CD4-positive, alpha-beta T cell treated with Interleukin-4 for 4 hours (primary cell): ENCODE results near the gene DMTF1.

Experiments
- DNase-seq: peaks from one replicate; pipeline ENCODE4 v3.0.0-alpha.2; 2020

DMTF1 gene

DNA sequence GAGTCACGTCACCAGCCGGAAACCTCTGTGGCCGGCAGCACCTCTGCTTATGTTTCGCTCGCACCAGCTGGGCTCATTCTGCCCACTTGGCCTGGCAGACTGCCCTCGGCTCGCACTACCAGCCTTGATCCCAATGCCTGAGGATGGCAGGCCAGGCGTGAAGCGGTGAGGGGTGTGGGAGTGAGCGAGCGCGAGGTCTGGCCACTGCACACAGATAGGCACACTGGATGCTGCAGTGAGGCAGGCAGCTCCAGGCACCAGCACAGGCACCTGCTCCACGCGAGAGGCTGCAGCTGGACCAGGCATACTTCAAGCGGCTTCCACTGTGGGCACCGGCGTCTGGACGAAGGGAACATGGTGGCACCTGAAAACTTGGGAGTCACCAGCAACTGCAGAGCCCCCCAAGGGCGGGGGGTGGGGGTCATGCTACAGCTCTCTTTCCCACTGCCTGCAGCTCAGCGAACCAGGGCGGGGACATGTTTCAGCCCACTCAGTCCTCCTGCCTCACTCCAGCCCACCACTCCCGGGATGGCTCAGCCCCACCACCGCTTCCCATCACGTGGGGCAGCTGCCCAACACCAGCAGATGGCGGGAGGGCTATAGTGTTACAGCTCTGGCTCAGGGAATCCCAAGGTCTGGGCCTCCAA lies 5.4 kb upstream of the DMTF1 start:
- DNase-seq: no peak

DNA sequence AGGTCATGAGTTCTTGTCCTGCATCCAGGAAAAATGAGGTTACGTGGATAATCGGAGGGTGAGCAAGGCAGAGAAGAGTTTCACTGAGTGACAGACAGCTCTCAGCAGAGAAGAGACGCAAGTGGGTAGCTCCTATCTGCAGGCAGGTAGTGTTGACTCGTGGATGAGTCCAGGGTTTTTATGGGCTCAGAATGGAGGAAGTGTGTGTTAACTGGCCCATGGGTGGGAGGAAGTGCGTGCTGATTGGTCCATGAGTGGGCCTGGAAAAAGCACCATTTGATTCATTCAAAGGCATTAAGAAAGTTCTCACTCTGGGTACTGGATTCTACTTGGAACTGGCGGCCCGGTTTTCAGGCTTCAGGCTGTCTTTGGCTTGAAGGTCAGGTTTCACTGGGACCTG lies 4.8 kb upstream of the DMTF1 start:
- no peak for DNase-seq

DNA sequence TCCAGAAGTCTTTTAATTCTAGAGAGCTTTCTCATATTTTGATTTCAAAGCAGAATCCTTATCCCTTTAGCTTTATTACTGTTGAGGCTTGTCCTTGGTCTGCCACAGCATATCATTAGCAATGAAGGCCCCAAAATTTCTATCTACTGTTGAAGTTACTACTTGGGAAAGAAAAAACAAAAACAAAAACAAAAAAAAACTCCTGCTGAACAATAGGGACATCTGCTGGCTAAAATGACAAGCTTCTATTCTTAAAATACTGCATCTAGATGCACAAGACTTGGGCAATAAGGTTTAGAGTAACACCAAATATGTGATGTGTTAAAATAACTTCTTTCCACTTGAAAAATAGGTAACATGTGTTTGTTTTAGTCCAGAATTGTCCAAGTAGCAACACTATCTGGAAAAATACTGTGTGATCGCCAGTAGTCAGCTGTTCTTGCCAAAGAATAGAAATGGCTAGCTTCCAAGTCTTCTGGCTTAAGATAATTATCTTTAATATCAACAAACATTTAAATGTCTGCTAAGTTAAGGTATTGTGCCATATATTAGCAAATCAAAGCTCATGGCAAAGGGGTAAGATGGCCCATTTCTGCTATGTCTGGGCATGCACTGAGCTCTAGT lies 3.8 kb upstream of the DMTF1 start:
- peak; percentile 13 for DNase-seq

DNA sequence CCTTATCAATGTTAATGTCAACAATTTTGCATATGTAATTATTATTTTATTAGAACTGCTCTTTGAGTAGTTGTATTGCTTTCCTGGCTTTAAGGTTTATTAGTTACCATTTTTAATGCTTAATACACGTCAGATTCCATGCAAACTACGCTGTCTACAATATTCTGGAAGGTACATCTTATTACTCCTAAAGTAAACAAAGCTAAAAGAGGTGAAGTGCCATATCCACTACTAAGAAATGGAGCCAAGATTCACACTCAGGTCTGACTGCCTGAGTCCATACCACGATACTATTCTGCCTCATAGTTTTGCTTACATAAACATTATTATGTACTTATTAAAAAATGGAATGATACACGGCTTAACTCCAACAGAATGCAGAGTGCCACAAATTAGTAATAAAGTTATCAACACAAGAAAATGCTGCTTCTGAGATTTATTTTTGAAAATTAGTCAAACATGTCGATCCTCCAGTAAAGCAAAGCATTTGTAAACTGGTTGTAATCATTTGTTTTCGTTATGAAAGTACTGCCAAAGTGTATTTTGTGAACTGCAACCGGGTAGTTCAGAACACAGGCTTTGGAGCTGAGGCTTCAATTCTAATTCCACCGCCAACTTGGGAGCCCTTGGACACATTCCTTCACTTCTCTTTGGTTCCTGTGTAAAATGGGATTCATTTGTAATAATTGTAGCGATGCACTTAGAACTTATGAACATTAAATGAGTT lies 1.1 kb upstream of the DMTF1 start:
- no peak for DNase-seq

DNA sequence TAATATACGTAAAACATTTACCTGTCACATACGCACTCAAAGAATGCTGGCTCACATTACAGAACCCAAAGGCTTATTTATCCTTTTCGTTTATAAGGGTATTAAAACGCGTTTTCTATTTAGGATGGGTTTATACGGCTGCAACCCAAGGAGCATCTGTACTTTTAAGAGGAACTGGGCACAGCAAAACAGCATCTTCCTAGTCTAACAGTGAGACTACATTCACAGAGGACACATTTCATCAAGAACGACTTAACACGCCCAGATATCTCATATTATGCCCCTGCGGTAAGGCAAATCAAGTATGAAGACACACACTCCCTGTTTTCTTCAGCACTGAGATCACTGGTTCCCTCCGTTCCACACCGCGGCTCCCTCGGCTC lies 533 bp upstream of the DMTF1 start:
- no peak for DNase-seq

DNA sequence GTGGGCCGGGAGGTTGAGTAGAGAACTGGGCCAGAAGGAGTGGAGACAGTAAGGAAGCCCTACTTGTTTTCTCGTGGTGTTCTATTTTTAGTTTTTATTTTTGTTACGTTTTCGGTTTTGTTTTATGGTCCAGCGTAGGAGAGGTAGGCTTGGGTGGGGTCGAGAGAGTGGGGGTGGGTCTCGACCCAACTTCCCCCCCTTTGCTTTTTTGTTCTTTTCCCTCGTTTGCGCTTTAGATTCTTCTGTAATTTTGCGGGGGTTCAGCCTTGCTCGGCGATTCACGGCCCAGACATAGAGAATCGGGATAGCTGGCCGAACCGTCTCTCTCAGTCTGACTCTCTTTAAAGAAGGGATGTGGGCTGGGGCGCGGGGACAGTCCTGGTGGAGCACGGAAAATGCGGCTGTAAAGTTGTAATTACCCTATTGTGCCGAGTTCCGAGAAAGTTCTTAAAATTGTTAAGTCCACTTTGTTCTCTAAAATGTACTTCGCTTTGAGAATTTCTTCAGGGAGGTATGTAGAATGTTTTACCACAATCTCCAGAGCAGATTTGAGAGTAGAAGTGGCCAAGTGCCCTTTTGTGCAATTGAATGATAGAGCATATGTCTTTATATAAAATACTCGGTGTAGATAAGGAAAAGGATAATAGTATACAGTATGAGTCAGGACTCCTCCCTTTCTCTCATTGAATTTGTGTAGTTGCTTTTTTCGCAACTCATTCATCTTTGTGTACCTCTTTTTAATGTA lies 816 bp downstream of the DMTF1 start:
- peak; percentile 13 for DNase-seq

DNA sequence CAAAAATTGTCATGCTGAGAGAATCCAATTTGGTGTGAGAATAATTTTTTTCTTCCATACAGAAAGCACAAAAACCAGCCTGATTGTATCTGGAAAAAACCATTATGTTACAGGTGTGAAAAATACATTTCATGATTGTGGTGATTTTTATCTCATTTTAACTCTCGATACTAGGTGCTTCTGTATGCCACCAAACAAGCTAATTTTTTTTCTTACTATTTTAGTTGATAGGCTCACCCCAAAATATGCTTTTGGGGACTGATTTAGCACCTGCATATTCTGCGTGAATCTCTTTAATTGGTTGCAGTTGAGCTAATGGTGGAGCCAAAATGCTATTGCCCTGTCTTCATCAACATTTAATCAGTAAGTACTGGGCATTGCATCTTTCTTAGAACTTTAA lies 1.9 kb downstream of the DMTF1 start:
- DNase-seq: no peak

DNA sequence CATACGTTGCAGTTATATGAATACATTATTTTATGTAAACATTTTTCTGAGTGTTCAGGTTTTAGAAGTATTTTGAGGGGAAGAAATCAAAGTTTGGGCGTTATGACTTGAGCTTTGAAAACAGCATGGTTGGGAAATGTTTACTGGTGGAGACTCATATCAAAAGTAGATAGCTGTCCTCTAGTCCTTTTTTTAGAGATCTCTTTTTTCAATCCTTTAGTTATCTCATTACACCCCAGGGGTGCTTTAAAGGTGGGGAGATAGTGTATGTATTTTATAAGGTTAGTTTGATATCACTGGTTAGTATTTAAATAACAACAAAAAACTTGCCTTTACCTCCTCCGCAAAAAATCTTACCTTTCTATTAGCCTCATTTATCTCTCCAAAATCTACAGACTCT lies 2.3 kb downstream of the DMTF1 start:
- DNase-seq: no peak

DNA sequence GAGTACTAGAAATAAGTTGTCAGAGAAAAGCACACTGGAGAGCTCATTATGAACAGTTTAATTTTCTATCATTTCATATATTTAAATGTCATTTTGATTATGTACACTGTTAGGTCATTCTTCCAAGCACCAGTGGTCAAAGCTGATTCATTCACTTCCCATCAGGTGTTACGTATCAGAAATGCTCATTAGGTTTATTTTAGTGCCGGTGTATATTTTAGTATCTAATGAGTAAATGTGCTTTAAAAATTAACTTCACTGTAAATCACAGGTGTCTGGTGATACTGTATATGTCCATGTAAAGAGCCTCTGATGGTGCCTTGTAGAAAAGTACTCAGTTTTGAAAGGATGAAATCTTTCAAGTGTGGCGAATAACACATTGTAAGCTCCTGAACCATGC lies 3.5 kb downstream of the DMTF1 start:
- DNase-seq: no peak

DNA sequence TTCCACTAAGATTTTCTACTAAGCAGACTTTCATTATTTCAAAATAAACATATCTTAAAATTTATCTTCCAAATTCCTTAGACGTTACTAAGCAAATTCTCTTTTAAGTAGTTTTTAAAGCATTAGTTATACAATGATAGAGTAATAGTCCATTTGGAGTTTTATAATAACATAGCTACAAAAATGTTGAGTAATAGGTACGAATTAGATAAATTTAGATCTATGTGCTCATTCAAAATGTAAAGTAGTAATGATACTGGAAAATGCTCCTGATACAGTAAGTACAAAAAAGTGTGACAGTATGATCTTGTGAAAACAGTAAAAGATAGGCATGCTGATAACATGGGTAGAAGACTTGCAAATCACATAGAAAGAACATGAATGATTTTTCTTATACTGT lies 4.5 kb downstream of the DMTF1 start:
- DNase-seq: no peak

DNA sequence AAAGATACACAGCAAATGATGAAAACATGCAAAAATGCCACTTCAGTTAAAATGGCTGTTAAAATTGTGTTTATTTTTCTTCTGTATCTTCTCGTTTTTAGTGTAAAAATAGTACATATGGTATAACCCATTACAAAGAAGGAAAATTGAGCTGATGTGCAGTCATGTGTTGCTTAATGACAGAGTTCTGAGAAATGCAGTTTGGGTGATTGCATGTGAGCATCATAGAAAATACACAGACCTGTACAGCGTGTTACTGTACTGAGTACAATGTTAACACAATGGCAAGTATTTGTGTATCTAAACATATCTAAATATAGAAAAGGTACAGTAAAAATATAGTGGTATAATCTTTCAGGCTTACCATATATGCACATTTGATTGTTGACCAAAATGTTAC lies 7.3 kb downstream of the DMTF1 start:
- DNase-seq: no peak

DNA sequence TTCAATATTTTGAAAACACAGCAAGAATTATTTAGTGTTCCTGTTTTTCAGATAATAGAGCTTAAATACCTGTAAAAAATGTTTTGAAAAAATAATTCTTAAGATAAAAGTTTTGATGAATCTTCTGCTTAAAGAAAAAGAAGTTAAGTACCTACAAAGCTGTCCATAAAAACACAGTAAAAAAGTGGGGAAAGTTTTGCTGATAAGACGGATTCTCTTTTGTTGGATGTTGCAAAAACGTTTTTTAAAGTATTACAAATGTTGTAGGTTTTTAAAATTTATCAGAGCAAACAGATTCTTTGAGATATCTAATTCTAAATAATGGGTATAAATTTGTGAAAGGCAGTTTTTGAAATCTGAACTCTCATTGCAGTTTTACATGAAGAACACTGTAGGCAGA lies 12.2 kb downstream of the DMTF1 start:
- no peak for DNase-seq

DNA sequence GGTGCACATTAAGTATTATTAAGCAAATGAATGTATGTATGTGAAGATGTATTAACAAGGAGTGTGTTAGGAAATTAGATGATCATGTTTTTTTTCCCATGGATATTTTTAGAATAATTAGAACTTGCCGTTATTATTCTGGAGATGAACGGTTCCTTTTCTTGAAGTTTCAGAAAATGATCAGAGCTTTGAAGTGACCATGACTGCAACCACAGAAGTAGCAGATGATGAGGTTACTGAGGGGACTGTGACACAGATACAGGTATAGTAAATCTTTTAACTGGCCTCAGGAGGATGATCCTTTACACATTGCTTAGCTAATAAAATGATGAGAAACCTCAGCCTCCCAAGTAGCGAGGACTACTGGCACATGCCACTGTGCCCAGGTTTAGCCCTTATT lies 18.6 kb downstream of the DMTF1 start:
- DNase-seq: no peak

DNA sequence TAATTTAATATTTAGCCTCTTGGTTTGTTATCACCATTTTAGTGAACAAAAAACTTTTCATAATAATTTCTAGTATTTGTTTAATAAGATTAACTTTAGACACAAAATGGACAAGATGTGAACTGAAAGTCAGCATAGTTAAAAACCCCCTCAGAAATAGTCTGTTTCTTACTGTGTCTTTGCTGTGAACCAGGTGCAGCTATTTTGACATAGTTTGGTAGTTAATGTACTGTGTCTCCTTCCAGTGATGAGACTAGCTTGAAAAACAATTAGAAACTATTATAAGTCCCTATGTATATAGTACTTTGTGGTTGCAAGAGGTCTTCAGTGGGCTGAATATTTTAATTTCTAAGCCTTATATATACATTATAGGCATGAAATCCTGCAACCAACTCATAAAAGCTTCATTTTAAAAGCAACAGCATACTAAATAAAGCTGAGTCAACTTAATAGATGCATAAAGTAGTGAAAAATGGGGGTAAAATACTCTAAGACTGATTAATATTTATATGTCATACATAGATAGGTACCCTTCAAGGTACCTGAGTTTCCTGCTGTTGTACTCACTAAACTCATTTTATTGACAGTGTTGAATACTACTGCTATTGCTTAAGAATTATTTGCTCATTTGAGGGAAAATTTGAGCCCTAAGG lies 19.2 kb downstream of the DMTF1 start:
- no peak for DNase-seq

DNA sequence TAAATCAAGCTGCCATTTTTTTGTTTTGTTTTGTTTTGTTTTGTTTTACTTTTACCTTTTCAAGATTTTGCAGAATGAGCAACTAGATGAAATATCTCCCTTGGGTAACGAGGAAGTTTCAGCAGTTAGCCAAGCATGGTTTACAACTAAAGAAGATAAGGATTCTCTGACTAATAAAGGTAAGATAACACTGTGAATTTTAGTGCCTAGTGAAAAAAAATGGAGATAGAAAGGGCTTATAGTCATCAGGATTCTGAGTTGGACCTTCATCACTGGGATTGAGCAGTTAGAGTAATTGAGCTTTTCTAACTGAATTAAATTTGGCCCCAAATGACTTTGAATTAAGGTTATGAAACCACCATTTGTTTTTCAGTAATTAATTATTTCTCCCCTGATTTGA lies 21.2 kb downstream of the DMTF1 start:
- no peak for DNase-seq

DNA sequence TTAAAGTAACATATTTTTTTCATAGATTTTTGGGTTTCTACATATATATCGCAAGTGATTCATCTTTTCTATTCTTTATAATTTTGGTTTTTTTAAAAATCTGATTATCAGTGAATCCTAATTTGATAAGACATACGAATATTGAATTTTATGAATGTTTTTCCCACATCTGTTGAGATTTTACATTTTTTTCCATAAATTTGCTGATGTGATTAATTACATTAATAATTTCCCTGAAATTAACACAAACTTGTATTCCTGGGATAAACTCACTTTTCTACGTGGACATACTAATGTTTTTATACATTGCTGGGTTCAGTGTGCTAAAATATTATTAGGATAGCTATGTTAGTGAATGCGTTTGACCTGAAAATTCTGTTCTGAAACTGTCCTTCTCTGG lies 26.1 kb downstream of the DMTF1 start:
- DNase-seq: no peak

DNA sequence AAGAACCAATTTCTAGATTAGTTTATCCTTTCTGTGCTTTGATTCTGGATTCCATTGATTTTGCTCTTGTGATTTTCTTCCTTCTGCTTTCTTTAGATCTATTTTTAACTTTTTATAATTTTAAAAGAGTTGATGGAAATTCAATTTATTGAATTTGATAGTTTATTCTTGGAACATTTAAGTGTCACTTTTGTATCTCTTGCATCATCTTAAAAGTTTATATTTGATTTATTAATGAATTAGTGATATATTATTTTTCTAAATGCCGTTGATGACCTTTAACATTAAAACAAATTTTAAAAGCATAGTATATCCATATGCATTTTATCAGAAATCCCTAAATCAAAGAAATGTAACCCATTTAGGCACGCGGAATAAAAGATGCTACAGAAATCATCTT lies 26.9 kb downstream of the DMTF1 start:
- no peak for DNase-seq

DNA sequence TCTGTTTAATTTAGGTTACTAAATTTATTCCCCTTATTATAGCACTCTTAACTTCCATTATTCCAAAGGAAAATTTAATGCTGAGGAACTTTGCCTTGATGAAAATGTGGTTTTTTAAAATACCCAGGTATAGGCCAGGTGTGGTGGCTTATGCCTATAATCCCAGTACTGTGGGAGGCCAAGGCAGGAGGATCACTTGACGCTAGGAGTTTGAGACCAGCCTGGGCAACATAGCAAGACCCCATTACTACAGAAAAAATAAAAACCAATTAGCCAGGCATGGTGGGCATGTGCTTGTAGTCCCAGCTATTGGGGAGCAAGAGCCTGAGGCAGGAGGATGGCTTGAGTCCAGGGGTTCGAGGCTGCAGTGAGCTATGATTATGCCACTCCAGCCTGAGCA lies 34.9 kb downstream of the DMTF1 start:
- DNase-seq: no peak

DNA sequence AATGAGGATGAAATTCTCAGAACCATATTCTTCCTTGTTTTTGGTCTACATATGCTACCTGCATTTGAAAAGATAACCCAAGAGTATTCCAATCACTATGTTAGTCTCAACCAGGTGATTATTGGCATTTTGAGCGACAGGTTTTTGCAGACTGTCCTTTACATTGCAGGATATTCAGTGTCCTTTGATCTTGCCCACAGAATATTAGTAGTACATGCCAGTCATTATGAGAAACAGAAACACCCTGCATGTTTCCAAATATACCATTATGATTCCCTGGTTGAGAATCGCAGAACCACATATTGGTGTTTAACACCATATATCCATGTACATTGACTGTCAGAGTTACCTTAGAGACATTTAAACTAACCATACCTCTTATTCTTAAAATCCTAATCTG lies 36.7 kb downstream of the DMTF1 start:
- DNase-seq: no peak

DNA sequence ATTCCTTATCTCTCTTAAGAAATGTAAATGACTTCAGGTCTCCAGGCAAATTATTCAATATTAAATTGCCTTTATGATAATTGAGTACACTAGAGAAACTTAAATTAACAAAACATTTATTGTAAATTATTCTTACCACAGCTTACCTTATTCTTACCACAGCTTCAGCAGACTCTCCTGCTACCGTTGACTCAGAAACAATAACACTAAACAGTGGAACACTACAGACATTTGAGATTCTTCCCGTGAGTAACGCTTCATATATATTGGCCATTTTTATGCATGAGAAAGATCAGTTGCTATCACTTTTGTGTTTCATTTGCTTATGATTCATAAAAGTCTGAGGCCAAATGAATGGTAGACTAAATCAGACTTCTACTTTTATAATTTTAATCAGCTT lies 38.5 kb downstream of the DMTF1 start:
- no peak for DNase-seq

DNA sequence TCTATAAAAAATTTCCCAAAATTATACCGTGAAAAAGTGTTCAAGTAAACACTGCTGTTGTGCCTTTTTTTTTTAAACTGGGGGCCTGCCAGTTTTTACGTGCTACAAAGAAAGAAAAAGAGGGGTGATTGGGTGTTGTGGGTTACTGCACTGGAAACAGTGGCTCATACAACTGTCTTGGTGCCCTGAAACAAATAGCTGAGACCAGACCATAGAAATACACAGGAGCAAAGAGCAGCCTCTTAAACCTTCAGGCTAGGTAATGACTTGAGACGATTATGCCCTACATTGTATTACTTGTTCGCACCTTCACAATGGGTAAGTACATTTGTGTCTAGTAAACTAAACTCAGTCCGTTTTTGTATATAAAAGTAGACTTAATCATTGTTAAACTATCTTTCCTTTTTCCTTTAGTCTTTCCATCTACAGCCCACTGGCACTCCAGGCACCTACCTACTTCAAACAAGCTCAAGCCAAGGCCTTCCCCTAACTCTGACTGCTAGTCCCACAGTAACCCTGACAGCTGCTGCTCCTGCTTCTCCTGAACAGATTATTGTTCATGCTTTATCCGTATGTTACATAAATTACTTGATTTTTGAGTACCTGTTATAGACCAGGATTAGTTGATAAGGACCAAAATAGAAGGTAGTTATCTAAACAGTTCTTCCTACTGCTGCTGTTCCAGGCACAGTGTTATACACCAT lies 40.7 kb downstream of the DMTF1 start:
- no peak for DNase-seq

DNA sequence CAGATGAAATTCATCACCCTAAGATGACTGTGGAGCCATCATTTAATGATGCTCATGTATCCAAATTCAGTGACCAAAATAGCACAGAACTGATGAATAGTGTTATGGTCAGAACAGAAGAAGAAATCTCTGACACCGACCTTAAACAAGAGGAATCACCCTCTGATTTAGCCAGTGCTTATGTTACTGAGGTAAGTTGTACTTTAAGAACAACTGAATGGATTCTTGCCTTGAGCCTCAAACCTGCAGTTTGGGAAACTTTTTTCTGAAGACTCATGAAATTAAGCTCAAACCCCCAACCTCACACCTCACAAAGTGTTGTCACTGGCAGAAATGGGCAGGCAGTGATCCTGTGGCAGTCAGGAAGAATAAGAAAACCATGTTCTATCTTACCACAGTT lies 41.7 kb downstream of the DMTF1 start:
- DNase-seq: no peak

DNA sequence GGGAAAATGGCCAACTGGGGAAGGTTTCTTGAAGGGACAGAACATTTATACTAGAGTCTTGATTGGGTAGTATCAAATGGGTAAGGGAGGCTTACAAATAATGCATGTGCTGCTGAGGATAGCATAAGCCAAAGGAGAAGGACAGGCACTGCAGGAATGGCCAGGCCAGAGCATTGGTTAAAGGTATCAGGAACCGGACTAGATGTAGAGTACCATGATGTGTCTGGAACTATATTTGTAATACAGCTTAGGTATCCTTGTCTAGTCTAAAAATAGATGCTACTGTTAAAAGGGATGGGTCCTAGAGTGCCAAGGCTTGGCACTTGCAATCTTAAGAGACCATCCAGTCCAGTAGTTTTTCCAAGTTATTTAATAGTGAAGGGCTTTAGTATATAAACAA lies 47.0 kb downstream of the DMTF1 start:
- DNase-seq: no peak
